Pons (tissue), 1 donor: ENCODE results near the gene DUS1L.

Experiments used
- DNase-seq: peaks from one replicate; pipeline ENCODE4 v3.0.0-alpha.2; 2016; ENCODE audit warnings: low spot score

Gene DUS1L

DNA sequence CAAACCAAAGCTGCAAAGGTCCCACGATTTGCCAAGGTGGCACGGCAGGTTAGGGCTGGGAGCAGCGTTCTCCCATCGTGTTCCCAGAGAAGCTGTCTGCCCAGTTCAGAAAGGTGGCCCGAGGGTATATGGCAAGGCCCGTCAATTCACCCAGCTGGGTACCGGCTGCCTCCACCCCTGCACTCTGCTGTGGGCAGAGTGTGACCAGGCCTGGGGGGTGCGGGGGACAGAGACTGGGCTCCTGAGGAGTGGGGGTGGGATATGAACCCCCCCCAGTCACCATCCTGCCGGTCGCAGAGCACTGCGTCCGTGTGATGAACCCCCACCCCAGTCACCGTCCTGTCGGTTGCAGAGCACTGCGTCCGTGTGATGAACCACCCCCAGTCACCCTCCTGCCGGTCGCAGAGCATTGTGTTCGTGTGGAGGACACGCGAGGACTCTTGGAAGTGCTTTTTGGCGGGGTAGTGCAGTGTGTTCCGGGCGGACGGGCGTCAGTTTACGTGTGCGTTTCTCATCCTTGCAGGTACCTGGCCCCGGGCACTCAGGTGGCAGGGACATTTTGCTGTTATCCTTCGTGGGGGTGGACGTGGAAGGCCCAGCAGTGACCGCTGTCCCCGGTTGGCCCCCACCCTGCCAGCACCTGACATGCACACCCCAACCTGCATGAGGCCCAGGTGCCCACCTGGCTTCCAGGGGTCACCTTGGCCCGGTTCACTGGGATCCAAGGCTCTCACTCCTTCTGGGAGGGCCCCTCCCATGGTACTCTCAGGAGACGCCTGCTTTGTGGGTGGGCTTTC is 35.1 kb upstream of the DUS1L start:
- DNase-seq: no peak

DNA sequence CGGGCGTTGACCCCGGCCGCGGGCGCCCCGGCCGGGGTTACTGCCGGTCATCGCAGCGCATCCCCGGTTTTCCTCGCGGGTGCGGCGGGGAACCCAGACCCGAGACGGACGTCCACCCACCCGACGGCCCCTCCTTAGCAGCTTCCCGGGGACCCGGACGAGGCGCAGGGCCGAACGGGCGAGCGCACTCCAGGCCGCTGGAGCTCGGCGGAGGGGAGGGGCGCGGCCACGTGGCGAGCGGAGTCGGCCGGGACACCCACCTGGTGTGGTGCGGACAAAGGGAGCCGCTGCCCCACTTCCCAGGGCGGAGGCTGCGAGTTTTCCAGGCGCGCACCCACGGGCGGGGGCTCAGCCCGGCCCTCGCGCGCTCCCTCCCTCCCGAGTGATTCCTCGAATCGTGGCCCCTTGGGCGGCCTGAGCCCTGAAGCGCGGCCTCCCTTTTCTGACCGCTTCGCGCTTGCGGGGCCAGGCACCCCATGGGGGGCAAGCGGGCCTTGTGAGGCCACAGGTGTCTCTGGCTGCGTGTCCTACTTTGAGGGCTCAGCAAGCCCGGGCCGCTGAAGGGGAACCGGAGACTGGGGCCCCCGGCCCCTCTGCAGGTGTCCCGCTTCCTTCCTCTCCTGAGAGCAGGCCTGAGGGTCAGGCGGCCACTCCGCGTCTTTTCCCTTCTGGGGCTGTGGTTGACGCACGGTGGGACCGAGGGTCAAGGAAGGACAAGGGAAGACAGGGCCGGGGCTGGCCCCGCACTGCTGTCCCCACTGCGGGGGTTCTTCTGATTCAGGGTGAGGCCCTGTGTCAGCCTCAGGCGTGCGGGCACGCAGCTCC is 33.5 kb upstream of the DUS1L start:
- DNase-seq: no peak

DNA sequence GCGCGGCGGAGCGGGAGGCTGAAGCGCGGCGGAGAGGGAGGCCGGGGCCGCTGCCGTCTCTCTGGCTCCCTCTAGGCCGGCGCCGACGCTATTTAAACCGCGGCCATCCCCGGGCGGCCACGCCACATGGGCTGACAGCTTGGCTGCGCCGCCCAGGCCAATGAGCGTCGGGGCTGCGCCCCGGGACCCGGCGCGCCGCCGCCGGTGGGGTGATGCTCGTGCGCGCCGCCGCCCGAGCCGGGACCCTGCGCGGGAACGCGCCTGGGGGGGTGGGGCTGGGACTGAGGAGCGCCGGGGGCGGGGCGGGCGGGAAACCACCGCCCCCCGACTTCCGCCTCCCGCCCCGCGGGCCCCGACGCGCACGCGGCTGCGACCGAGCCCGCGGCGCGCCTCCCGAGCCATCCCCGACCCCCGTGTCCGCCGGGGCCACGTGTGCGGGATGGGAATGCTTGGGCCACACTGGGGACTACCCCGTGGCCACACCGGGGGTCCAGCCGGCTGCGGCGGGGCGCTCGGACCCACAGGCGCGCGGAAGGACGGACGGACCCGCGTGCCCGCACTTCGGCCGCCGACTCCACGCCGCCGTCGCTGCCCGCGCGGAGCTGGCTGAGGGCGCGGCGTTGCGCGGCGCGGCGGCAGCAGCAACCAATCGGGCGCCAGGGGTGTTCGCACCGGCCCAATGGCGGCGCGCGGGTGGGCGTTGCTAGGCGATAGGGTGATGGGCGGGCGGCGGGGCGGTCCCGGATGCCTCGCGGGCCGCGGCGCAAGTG is 32.8 kb upstream of the DUS1L start, which contains the start of gene FASN:
Gene FASN (minus strand): TSS at position 68 of the 770 bp plus-strand sequence. CDS start 1,791 bp downstream, outside the sequence.
- DNase-seq: peak; percentile 93

DNA sequence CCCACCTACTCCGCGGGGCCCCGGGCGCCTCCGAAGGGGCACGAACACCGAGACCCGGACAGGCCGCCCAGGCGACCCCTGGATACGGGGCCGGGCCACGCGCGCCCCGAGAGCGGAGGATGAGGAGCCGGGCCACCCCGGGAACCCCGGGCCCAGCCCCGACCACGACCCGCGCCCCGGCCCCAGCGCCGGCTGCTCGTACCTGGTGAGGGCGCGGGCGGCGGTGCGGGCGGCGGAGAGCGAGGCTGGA is 32.2 kb upstream of the DUS1L start:
- DNase-seq: no peak

DNA sequence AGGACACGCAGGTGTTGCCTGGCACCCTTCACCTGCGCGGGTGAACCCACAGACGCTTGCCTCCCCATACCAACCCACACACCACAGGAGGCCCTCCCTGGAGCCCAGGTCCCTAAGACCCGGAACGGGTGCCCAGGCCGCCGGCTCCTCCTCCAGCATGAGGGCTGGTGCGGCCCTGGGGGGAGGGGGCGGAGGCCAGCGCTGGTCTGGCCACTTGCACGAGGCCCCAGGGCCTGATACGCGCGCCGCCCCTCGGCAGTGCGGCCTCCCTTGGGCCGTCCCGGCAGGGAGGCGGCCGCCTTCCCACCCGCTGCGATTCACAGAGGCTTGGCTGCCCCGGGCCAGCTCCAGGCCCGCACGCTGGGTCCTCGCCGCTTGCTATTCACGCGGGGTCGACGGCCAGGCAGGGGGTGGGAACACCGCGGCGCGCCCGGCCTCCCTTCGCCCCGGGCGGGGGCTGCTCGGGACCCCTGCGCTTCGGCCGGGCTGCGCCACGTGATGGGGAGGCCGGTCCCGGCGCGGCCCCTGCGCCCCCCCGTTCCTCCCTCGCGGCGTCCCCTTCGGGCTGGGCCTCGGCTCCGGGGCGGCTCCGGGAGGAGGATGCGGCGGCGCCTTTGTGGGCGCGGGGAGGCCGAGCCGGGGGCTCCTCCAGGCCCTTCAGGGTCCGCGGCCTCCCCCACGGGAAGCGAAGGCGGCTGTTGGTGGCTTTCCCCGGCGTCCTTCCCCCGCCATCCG is 31.7 kb upstream of the DUS1L start:
- DNase-seq: no peak

DNA sequence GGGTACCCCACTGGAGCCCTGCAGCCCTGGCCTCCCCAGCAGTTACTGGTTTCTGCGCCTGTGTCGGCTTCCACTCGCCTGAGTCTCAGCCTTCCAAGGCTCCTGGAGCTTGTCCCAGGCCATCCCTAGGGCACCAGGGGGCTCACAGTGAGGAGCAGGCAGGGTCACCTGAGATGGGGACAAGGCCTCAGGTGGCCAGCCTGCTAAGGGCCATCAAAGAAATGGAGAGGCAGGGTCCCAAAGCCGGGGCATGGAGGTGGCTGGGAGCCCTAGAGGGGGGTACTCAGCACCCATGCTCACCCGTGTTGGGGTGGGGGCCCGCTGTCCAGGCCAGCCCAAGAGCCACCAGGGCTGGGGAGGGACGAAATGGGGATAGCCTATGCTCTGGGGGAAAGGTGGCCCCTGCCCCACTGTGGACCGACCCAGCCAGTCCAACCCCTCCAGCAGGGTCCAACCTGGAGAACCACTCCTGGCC is 31.1 kb upstream of the DUS1L start:
- no peak for DNase-seq

DNA sequence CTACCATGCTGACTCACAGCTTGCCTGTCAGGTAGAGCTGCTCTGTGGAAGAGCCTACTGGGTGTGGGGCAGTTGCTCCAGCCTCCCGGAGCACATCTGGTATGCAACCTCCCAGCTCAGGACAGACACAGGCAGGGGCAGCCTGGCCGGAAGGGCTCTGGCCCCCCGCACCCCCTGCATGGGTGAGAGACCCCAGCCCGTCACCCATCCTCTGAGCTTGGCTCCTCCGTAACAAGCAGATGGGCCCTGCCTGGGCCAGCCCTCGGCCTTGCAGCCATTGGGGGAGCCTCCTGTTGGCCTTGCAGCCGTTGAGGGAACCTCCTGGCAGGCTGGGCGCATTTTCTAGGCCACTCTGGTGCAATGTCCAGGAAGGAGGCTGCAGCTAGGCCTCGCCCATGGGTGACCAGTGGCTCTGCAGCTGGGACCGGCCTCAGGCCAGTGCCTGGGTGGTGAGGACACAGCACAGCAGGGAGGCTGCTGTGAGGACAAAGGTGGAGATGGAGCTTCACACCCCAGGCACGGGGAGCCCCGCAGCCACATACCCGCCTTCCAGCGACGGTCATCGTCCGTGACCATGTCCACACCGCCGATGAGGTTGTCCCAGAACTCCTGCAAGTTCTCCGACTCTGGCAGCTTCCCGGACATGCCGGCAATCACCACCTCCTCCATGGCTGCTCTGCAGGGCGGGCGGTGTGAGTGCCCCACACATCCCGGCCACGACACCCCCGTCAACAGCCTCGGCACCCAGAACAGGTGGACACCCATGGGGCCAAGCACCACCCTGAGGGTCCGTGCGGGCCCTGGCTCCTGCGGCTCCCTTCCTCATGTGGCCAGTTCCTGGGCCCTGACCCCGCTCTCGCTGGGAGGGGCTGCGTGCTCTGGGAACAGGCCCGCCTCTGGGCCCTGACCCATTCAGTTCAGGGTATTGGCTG is 30.4 kb upstream of the DUS1L start:
- no peak for DNase-seq

DNA sequence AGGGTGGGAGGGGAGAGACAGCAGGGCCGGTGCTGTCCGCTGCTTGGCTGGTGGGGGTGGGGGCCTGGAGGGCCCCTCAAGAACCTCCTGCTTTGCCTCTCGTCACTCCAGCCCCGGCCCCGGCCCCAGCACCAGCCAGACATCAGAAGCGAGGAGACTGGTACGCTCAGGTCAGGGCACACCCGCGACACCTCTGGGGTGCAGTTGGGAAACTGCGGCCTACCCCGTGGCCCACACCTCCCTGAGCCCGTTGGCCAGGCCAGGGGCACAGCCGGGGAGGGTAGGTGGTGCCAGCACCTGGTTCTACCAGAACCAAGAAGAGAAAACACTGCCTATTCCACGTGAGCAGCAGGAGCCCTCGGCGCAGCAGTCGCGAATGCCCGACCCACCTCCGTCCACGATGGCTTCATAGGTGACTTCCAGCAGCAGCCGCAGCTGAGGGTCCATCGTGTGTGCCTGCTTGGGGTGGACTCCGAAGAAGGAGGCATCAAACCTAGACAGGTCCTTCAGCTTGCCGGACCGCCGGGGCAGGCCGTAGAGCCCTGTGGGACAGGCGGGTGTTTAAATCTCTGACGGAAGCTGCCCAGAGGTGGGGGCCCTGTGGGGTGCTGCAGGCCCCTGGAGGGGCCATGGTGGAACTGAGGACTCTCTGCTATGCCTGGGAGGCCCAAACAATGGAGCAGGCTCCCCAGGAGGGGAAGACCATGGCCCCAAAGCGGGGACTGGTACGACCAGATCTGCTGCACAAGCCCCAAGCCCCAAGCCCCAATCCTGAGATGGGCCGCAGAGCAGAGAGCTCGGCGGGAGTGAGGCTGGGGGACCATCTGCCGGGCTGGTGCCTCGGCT is 29.6 kb upstream of the DUS1L start:
- DNase-seq: no peak

DNA sequence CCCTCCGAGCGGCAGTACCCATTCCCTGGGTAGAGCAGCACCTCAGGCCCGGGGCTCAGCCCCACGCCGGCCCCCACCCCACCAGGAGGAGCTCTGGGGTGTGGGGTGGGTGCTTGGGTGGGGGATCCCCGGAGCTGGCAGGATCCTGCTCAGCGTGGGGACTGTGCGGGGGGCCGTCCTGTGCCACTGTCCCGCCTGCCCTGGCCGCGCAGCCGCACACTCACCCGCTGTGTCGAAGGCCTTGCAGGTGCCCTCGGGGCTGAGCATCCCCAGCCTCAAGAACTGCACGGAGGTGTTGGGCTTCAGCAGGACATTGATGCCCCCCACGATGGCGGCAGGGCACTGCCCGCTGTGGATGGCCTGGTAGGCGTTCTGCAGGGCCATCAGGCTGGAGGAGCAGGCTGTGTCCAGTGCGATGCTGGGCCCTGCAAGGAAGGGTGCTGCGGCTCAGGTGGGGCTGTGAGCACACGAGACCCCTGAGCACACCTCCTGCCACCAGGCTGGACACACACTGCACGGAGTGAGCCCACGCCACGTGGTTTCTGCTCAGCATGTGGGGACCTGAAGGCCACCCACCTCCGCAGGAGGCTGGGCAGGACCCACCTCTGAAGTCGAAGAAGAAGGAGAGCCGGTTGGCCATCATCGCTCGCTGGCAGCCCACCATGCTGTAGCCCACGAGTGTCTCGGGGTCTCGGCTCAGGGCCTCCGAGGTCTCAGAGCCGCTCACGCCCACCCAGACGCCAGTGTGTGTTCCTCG is 27.6 kb upstream of the DUS1L start:
- DNase-seq: no peak

DNA sequence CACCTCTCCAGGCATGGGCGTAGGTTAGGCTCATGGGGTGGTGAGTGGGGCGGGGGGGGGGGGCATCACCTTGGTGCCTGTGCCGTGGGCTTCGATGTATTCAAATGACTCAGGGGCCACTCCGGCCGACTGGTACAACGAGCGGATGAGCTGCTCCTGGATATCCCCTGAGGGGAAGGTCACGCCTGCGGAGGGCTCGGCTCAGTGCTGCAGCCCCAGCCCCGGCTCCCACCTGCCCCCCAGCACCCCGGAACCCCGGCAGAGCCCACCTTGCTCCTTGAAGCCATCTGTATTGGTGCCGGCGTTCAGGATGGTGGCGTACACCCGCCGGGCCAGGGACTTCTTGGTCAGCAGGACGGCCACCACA is 27.0 kb upstream of the DUS1L start:
- no peak for DNase-seq

DNA sequence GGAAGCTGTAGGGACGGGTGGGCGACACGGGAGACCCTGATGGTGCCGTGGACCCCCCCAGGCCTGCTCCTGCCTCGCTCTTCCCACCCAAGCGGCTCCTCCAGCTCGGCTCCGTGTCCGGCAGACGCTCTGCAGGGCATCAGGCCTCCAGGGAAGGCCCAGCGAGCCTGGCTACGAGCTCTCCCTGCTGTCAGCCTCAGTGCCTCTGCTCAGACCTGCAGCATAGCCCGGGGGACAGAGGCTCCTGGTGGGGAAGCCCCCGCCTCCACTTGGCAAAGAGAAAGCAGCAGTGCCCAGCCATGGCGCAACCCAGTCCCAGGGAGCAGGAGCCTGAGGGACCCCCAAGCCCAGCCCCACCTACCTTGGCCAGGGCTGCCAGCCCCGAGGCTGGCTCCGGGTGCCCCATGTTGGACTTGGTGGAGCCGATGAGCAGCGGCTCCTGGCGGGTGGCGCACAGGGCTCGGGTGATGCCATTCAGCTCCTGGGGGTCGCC is 26.5 kb upstream of the DUS1L start:
- no peak for DNase-seq

DNA sequence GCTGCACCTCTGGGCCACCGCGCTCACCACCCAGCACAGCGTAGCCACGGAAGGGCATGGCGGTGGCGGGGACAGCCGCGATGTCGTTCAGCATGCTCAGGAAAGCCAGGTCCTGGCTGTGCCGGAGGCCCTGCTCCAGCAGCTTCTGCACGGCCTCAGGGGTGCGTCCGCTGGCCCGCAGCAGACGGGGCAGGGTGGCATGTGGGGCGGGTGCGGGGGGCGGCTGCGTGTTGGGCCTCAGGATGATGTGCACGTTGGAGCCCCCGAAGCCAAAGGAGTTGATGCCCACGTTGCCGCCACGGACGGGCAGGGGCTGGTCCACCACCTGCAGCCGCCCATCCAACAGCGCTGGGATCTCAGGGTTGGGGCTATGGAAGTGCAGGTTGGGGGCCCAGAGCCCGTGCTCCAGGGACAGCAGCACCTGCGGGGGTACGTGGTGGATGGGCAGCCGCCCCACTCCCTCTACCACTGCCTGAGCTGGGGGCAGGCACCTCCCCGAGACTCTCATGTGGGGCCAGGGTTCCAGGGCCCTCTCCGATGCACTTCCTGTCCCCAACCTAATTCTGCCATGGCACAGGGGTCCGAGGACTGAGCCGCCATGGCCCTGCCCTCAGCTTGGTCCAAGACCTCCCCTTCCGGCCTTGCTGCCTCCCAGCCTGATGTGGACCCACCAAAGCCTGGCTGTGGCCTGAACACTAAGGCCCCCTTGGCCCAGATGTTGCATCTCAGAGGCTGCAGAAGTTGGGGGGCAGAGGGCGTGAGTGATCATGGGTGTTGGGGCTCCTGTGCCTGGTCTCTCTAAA is 25.9 kb upstream of the DUS1L start:
- DNase-seq: no peak

DNA sequence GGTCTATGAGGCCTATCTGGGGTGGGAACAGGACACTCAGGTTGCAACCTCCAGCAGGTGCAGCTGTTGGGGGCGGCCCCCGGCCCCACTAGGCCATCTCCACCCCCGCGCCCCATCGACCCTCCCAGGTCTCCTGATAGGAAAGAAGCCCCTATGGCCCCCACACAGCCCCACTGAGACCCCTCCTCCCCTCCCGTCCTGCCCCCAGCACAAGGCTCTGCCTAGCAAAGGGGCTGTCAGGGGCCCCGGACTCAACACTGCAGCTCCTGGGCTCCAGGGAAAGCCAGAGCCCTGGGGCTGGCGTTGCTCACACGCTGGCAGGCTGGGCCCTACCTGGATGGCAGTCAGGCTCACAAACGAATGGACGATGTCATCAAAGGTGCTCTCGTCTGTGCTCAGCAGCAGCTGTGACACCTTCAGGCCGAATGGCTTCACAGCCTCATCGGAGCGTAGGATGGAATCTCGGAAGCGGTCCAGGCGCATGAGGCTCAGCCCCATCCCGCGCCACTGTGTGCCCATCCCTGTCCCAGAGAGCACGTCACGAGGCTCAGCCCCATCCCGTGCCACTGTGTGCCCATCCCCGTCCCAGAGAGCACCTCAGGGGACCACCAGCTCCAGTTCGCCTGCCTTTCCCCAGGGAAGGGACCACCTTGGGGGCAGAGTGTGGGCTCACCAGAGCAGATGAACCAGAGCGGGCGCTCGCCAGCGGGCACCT is 25.1 kb upstream of the DUS1L start:
- no peak for DNase-seq

DNA sequence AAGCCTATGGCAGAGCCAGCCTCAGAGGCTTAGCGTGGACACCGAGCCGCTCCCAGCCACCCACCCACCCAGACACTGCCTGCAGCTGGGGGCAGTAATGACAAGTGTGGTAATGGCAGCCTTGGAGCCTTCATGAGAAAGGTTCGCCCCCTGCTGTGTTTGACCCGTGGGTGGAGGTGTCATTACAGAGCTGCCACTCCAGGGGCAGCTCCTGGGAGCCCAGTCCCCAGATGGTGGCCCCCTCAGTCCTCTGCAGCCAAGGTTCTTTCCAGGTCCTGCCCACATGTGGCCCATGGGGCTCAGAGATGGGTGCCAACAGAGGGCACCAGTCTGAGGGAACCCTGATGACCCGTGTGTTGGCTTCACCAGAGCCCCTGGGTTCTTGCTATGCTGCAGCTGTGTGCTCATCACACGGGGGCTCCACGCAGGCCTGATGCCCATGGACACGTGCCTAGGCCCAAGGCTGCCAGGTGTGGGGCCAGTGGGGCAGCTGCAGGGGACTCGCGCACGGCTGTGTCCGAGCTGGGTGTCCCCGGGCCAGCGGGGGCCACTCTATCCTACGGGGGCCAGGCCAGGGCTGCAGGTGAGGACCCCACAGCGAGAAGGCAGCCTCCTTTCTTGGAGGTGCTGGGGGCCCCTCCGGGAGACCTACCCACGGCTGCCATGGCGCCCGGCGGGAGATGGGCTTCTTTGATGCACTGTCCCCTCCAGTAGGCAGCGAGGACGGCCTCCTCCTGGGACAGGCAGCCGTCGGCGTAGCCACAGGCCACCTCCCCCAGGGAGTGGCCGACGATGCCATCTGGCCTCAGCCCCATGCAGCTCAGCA is 24.3 kb upstream of the DUS1L start:
- DNase-seq: no peak

DNA sequence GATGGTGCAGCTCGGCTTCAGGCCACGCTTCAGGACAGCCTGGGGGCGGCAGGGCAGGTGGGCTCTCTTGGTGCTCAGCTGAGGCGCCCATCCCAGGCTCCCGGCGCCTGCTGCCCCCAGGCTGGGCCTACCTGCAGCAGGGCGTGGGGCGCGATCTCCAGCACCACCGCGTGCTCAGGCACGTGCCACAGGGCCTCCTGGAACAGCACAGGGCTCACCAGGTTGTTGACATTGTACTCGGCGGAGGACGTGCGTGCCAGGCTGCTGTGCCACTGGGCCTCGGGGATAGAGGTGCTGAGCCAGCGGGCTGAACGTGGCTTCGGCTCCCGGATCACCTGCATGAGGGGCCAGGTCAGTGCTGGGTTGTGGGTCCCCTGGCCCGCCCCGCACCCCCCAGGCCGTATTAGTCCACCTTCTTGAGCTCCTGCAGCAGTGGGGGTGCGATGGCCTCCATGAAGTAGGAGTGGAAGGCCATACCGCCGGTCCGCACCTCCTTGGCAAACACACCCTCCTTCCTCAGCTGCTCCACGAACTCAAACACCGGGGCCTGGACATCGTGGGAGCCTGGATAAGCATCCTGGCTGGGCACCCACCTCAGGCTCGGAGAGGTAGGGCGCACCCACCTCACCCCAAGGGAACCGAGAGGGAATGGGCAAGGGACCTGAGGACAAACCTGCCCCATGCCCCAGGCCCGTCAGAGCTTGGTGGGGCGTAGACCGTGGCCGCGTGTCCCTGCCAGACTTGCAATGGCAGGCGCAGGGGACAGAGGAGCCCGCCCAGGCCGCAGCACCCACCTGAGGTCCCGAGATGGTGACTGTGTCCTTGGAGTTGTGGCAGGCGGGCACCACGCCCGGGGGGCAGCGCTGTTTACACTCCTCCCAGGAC is 23.5 kb upstream of the DUS1L start:
- no peak for DNase-seq
